ENCODE measurements around the gene ZNF585A.

GRCh38 chr19:37128821-37129177 lies 43.7 kb downstream of the ZNF585A start:
- TF ChIP-seq, protein P1, sequence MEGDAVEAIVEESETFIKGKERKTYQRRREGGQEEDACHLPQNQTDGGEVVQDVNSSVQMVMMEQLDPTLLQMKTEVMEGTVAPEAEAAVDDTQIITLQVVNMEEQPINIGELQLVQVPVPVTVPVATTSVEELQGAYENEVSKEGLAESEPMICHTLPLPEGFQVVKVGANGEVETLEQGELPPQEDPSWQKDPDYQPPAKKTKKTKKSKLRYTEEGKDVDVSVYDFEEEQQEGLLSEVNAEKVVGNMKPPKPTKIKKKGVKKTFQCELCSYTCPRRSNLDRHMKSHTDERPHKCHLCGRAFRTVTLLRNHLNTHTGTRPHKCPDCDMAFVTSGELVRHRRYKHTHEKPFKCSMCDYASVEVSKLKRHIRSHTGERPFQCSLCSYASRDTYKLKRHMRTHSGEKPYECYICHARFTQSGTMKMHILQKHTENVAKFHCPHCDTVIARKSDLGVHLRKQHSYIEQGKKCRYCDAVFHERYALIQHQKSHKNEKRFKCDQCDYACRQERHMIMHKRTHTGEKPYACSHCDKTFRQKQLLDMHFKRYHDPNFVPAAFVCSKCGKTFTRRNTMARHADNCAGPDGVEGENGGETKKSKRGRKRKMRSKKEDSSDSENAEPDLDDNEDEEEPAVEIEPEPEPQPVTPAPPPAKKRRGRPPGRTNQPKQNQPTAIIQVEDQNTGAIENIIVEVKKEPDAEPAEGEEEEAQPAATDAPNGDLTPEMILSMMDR (IDR thresholded peaks at IDR 0.05) = no peak
- TF ChIP-seq POLR2A (IDR thresholded peaks at IDR 0.05) (no peak), POLR2AphosphoS5 (IDR thresholded peaks at IDR 0.05) (no peak)

Data from breast epithelium (tissue), 3 donors.